DND-41 (cell line): Measurements from ENCODE around the gene MFNG.

ENCODE experiments used
- ATAC-seq: fragments of 200-7000 bp; cut with Tn5 transposase; 3 replicates; pipeline ENCODE4 v1.9.1; 2021; ENCODE audit warnings: low read depth; ENCODE audit not compliant: insufficient read depth
- DNase-seq: peaks from one replicate; pipeline ENCODE4 v3.0.0-alpha.2; 2020
- H2AFZ ChIP-seq: 2 replicates; pipeline ENCODE4 v1.6.0; 2012; ENCODE audit warnings: low read depth, low read length
- H3K27ac ChIP-seq: 2 replicates; pipeline ENCODE4 v1.5.1; 2012; ENCODE audit warnings: low read length, inconsistent platforms
- H3K27me3 ChIP-seq: fragments of 200-600 bp; sonication (generic); 2 replicates; pipeline ENCODE4 v1.6.0; 2012; ENCODE audit warnings: low read length, mild to moderate bottlenecking, inconsistent platforms; ENCODE audit not compliant: insufficient read depth, poor library complexity
- H3K36me3 ChIP-seq: 2 replicates; pipeline ENCODE4 v1.5.1; 2012; ENCODE audit warnings: low read length, inconsistent platforms; ENCODE audit not compliant: insufficient read depth
- H3K4me1 ChIP-seq: 2 replicates; pipeline ENCODE4 v1.5.1; 2012; ENCODE audit warnings: mild to moderate bottlenecking, low read length; ENCODE audit not compliant: insufficient read depth
- H3K4me2 ChIP-seq: 2 replicates; pipeline ENCODE4 v1.6.0; 2012; ENCODE audit warnings: mild to moderate bottlenecking, moderate library complexity, low read length, inconsistent platforms; ENCODE audit not compliant: insufficient read depth
- H3K4me3 ChIP-seq, 2 experiments: fragments of 200-600 bp in 1 of 2; shearing (Covaris generic) in 1 of 2; 2 replicates each; pipeline ENCODE4 v1.5.1; 2012 to 2016; ENCODE audit warnings: inconsistent platforms in 2 of 2, low read length in 2 of 2, mild to moderate bottlenecking in 2 of 2, low read depth in 1 of 2, moderate library complexity in 1 of 2
- H3K79me2 ChIP-seq: 2 replicates; pipeline ENCODE4 v1.6.0; 2012; ENCODE audit warnings: low read length, inconsistent platforms; ENCODE audit not compliant: insufficient read depth
- H3K9ac ChIP-seq: 2 replicates; pipeline ENCODE4 v1.6.0; 2012; ENCODE audit warnings: low read depth, mild to moderate bottlenecking, inconsistent platforms, low read length, moderate library complexity
- H3K9me3 ChIP-seq: 2 replicates; pipeline ENCODE4 v1.5.1; 2012; ENCODE audit warnings: low read length, moderate library complexity, mild to moderate bottlenecking, inconsistent platforms; ENCODE audit not compliant: insufficient read depth, severe bottlenecking
- H4K20me1 ChIP-seq: 2 replicates; pipeline ENCODE4 v1.6.0; 2012; ENCODE audit warnings: low read length; ENCODE audit not compliant: insufficient read depth
- CTCF ChIP-seq: IDR thresholded peaks from 2 replicates; pipeline ENCODE4 v1.5.1; 2012; ENCODE audit warnings: borderline replicate concordance, low read length, moderate library complexity, mild to moderate bottlenecking; ENCODE audit not compliant: poor library complexity, severe bottlenecking; ENCODE audit errors: extremely low read depth
- EZH2 ChIP-seq: IDR thresholded peaks from 3 replicates; pipeline ENCODE4 v1.6.1; 2012; ENCODE audit warnings: borderline replicate concordance, low read depth, mild to moderate bottlenecking, moderate library complexity, low read length, inconsistent platforms; ENCODE audit not compliant: severe bottlenecking

Gene MFNG

GRCh38 chr22:37525746-37526350 lies 39.7 kb upstream of the MFNG start:
- DNase-seq (no peak), ATAC-seq (no peak)
- Histone ChIP-seq H3K27ac (no peak overlapping the region), H3K9ac (no peak overlapping the region), H3K4me3 (no peak overlapping the region), H3K27me3 (peaks cover 6% of the 10 kb centered on the region), H4K20me1 (no peaks in the 10 kb centered on the region), H2AFZ (no peak overlapping the region), H3K4me1 (no peaks in the 10 kb centered on the region), H3K79me2 (no peaks in the 10 kb centered on the region), H3K4me2 (no peak overlapping the region), H3K9me3 (no peaks in the 10 kb centered on the region), H3K36me3 (no peaks in the 10 kb centered on the region)
- TF ChIP-seq CTCF = no peak
- TF ChIP-seq EZH2 = no peak

GRCh38 chr22:37525073-37525745 lies 39.0 kb upstream of the MFNG start:
- H3K4me2 ChIP-seq = no peak overlapping the region
- H3K4me3 ChIP-seq = no peak overlapping the region
- peaks cover 6% of the 10 kb centered on the region for H3K27me3 ChIP-seq
- H3K9me3 ChIP-seq = no peaks in the 10 kb centered on the region
- no peaks in the 10 kb centered on the region for H3K4me1 ChIP-seq
- H3K36me3 ChIP-seq = no peaks in the 10 kb centered on the region
- H3K9ac ChIP-seq = no peak overlapping the region
- no peaks in the 10 kb centered on the region for H4K20me1 ChIP-seq
- TF ChIP-seq EZH2 = no peak
- no peak for TF ChIP-seq CTCF
- no peak for DNase-seq
- H3K27ac ChIP-seq = no peak overlapping the region
- H2AFZ ChIP-seq = no peak overlapping the region
- no peak for ATAC-seq
- no peaks in the 10 kb centered on the region for H3K79me2 ChIP-seq

- Histone ChIP-seq H3K27ac (no peak overlapping the region), H4K20me1 (no peaks in the 10 kb centered on the region), H3K9ac (no peak overlapping the region), H2AFZ (no peak overlapping the region), H3K4me1 (no peaks in the 10 kb centered on the region), H3K4me2 (no peak overlapping the region), H3K79me2 (no peaks in the 10 kb centered on the region), H3K36me3 (no peaks in the 10 kb centered on the region), H3K27me3 (peaks cover 6% of the 10 kb centered on the region), H3K9me3 (no peaks in the 10 kb centered on the region), H3K4me3 (no peak overlapping the region)
- DNase-seq = no peak
- ATAC-seq = no peak
- TF ChIP-seq EZH2 = no peak
- no peak for TF ChIP-seq CTCF
These were observed 36.3 kb upstream of the MFNG start for GRCh38 chr22:37522482-37522881.
